ENCODE data around the gene OLFML3. TPM values are rescaled to one million over a fixed set of nuclear protein-coding genes. Genes with fewer than 3 reads are reported as not detected.

The OLFML3 gene
- total RNA-seq, 1 experiment from 2014 or later: 171 TPM

- no peaks in the 10 kb centered on the region for H3K27me3 Mint-ChIP-seq (ENCODE audit: low read depth)
Measured at GRCh38 chr1:113946678-113947387, 32.4 kb upstream of the OLFML3 start.

More at GRCh38 chr1:113946678-113947387, 32.4 kb upstream of the OLFML3 start:
- Mint-ChIP-seq H3K9me3 (no peaks in the 10 kb centered on the region), H3K36me3 (ENCODE audit: insufficient read depth in 1 of 3, low read depth in 3 of 3) (peaks cover 5 to 21% (median 9%) of the 10 kb centered on the region in 3 experiments; a peak in 6 of 7 replicates), H3K27ac (peak overlapping the region in 1 of 3 experiments; percentile 3; a peak in 1 of 7 replicates), H3K4me3 (no peak overlapping the region), H3K4me1 (peaks cover 20 to 24% of the 10 kb centered on the region in 2 experiments)
- H3K4me2 ChIP-seq (ENCODE audit: insufficient read depth, insufficient read length, low read length): no peak overlapping the region
- peaks cover 3% of the 10 kb centered on the region; the same call in 1 of the 2 replicates for H3K4me1 ChIP-seq (ENCODE audit: insufficient read depth, low read length)
- no peak overlapping the region for H2BK12ac ChIP-seq (ENCODE audit: insufficient read length, low read depth, low read length)
- no peak overlapping the region for H3K23ac ChIP-seq (ENCODE audit: insufficient read length, low read depth, low read length)
- H2AFZ ChIP-seq (ENCODE audit: low read length): no peak overlapping the region
- no peak overlapping the region for H4K91ac ChIP-seq (ENCODE audit: insufficient read length, low read depth, low read length)
- no peaks in the 10 kb centered on the region for H3K23me2 ChIP-seq (ENCODE audit: insufficient read length, low read depth, low read length, poor library complexity, severe bottlenecking)
- no peaks in the 10 kb centered on the region; the same call in 1 of the 2 replicates for H3K79me2 ChIP-seq (ENCODE audit: insufficient read depth, low read length)
- H3K4ac ChIP-seq (ENCODE audit: low read depth, low read length): no peak overlapping the region
- H2AK5ac ChIP-seq (ENCODE audit: insufficient read length, low read length): no peak overlapping the region
- no peak overlapping the region for H2BK5ac ChIP-seq (ENCODE audit: insufficient read length, low read length)
- no peak overlapping the region for H3K18ac ChIP-seq (ENCODE audit: insufficient read length, low read depth, low read length)
- no peaks in the 10 kb centered on the region for H4K20me1 ChIP-seq (ENCODE audit: control insufficient read depth, insufficient read depth, insufficient read length)
- no peak overlapping the region for H2BK120ac ChIP-seq (ENCODE audit: low read depth, low read length, poor library complexity, severe bottlenecking)
- no peak for DNase-seq
- H3K9ac ChIP-seq (ENCODE audit: extremely low read depth, insufficient read length, low read length): no peak overlapping the region
- no peak overlapping the region for H3K56ac ChIP-seq (ENCODE audit: insufficient read length, low read depth, low read length)
- no peak overlapping the region for H2BK20ac ChIP-seq (ENCODE audit: low read depth, low read length, poor library complexity, severe bottlenecking)
- no peak overlapping the region for H3T11ph ChIP-seq (ENCODE audit: low read length)
- H3K27ac ChIP-seq (ENCODE audit: insufficient read length, low read depth, low read length): no peak overlapping the region
- no peaks in the 10 kb centered on the region for H3K27me3 ChIP-seq (ENCODE audit: insufficient read depth, low read length)
- no peaks in the 10 kb centered on the region for H3K9me3 ChIP-seq (ENCODE audit: control insufficient read depth, low read depth, low read length)
- H3K14ac ChIP-seq (ENCODE audit: insufficient read depth, low read length): no peak overlapping the region
- peaks cover 9% of the 10 kb centered on the region for H3K79me1 ChIP-seq (ENCODE audit: insufficient read depth, low read depth, low read length, poor library complexity, severe bottlenecking)
- H2BK15ac ChIP-seq (ENCODE audit: low read depth, low read length): no peak overlapping the region
- H4K8ac ChIP-seq (replicated peaks; ENCODE audit: insufficient read length, low read depth, low read length): no peak overlapping the region
- TF ChIP-seq CTCF (conservative IDR thresholded peaks at IDR 0.05): no peak
- H4K5ac ChIP-seq (ENCODE audit: insufficient read length, low read depth, low read length): no peak overlapping the region
- no CpG with 5 or more reads among the region's 3 CpGs for WGBS (ENCODE audit: extremely low coverage, insufficient read length, low lambda C conversion rate)

Data from H9 (cell line).